Heart right ventricle (tissue), 16 donors: ENCODE measurements around the gene CATSPERZ. TPM values are rescaled to one million over a fixed set of nuclear protein-coding genes. Genes with fewer than 3 reads are reported as not detected.

Experiments used
- ATAC-seq, 8 donors: fragments of 200-7000 bp; cut with Tn5 transposase; one replicate each; pipeline ENCODE4 v1.9.1; 2020; ENCODE audit warnings: mild to moderate bottlenecking in 8 of 8, moderate library complexity in 8 of 8, moderate number of reproducible peaks in 1 of 8
- DNase-seq, 2 donors: peaks; one replicate each; pipeline ENCODE4 v3.0.0-alpha.2; 2020
- H3K27ac ChIP-seq, 10 donors: fragments of 200-600 bp; sonication (generic) in 2 of 10; one replicate each; pipeline versions ENCODE4 v1.5.0 to v1.8.0; 2020 to 2022; ENCODE audit warnings: mild to moderate bottlenecking in 3 of 10
- H3K27me3 ChIP-seq, 7 donors: fragments of 200-600 bp; one replicate each; pipeline ENCODE4 v1.8.0; 2021 to 2022; ENCODE audit warnings: mild to moderate bottlenecking in 2 of 7
- H3K36me3 ChIP-seq, 9 donors: fragments of 200-600 bp; sonication (generic) in 1 of 9; one replicate each; pipeline versions ENCODE4 v1.5.0 to v1.8.0; 2020 to 2022; ENCODE audit warnings: mild to moderate bottlenecking in 2 of 9
- H3K4me1 ChIP-seq, 9 donors: fragments of 200-600 bp; sonication (generic) in 1 of 9; one replicate each; pipeline versions ENCODE4 v1.5.0 to v1.8.0; 2020 to 2022; ENCODE audit warnings: mild to moderate bottlenecking in 4 of 9
- H3K4me3 ChIP-seq, 10 donors: fragments of 200-600 bp; sonication (generic) in 2 of 10; one replicate each; pipeline versions ENCODE4 v1.5.0 to v1.8.0; 2020 to 2022; ENCODE audit warnings: mild to moderate bottlenecking in 7 of 10, moderate library complexity in 2 of 10
- H3K9me3 ChIP-seq, 11 donors: fragments of 200-600 bp in 10 of 11; sonication (generic) in 2 of 11; one replicate each; pipeline versions ENCODE4 v1.5.0 to v1.8.0; 2013 to 2022; ENCODE audit warnings: mild to moderate bottlenecking in 2 of 11, control low read depth in 1 of 11, moderate library complexity in 1 of 11
- CTCF ChIP-seq, 9 donors: fragments of 200-600 bp; sonication (generic) in 2 of 9; IDR thresholded peaks; one replicate each; pipeline versions ENCODE4 v1.5.0 to v1.8.0; 2021 to 2022; ENCODE audit warnings: antibody characterized with exemption in 9 of 9, mild to moderate bottlenecking in 5 of 9, moderate library complexity in 1 of 9
- WGBS, 2 donors: extraction: QIAGEN DNeasy Blood & Tissue Kit; methylation state at CpG; one replicate each; pipeline ENCODE4 v1.1.7; 2013; ENCODE audit warnings: inconsistent platforms in 1 of 2; 5-methylcytosine and 5-hydroxymethylcytosine counted together
- intact Hi-C, 10 donors: fragments of 100-400 bp; cut with DNase I; formaldehyde crosslinking; loops; one replicate each; pipeline versions ENCODE4 v1.11.1 to v1.14.2; 2022
- polyA plus RNA-seq, 2 donors: library from polyadenylated mRNA; stranded (reverse); fragments of 200-250 nt; gene quantifications; one replicate each; pipeline ENCODE4 v1.2.3, GENCODE V29; 2013
- total RNA-seq, 10 donors: library from RNA; stranded (reverse); fragmentation: NEBNext Ultra II Directional in 3 of 10; extraction: Animal tissue kit (Norgen Biotek cat#: 25700) in 3 of 10; gene quantifications; one replicate each; pipeline versions ENCODE4 v1.2.1 to v1.2.4, GENCODE V29; 2021 to 2023
- donor health status: Arrhythmogenic right ventricular cardiomyopathy.
- donor health status: ischemic (EF 13 %, LVEDD 7.1; RV severe dilation, severe dysfunction).
- donor health status: healthy with polysubstance abuse.
- donor health status: DM: no; HTN: yes; CAD: no.
- donor health status: DM: no; HTN: no; CAD: no.
- donor health status: ischemic (EF 25% LVEDD 6.9; RV normal size, moderate dysfunction).
- donor health status: ischemic (EF 25% LVEDD 5.7; RV mildly dilated, moderate dysfunction).
- donor health status: healthy.
- donor health status: DM: yes; HTN: yes; CAD: no.
- donor health status: Ischemic cardiomyopathy.
- donor health status: ischemic (EF 35%, LVEDD 5.7; RV mildly dilated, moderate dysfunction).
- donor health status: nonischemic (EF 11% LVEDD 7.7; RV severe dilation, severe dysfunction).
- donor health status: DM: yes; HTN: yes; CAD: no.
- donor health status: PGD.
- donor health status: ischemic (EF 29% LVEDD 5.4; RV normal size, mild dysfunction).
- donor health status: nonischemic (EF 23%, LVEDD 6.1; RV moderate dilation, normal function).

CATSPERZ gene
- total and polyA plus RNA-seq, 12 donors: 0.10 TPM; not detected in 11

- intact Hi-C loops: loop anchor here in 5 of 10 donors (1.0 to 2.0 kb wide), 3 partner anchors 14 to 20 kb away; partner anchors contain the start of gene ESRRA (in 2 of the 5)
- peaks cover 0 to 6% (median 4%) of the 10 kb centered on the region in 7 donors for H3K27me3 ChIP-seq
- H3K4me1 ChIP-seq: peaks cover 14 to 49% (median 31%) of the 10 kb centered on the region in 9 donors
- peak within 1 kb of the TSS; percentile 84 to 99 (median 95) for H3K27ac ChIP-seq
- H3K9me3 ChIP-seq: no peaks in the 10 kb centered on the region
- peak; percentile 89 for DNase-seq
- peak; percentile 60 to 88 (median 72) for ATAC-seq
- TF ChIP-seq CTCF (IDR thresholded peaks at IDR 0.05): no peak
- peak within 1 kb of the TSS; percentile 39 to 91 (median 74) for H3K4me3 ChIP-seq
- WGBS, 2 donors: 0 to 1% methylated on average over 76 to 102 of the region's 102 CpGs
- H3K36me3 ChIP-seq: peaks cover 0 to 36% (median 0%) of the 10 kb centered on the region in 9 donors
These were observed 14.9 kb upstream of the CATSPERZ start, which contains the start of gene GPR137 for GRCh38 chr11:64284962-64285884. Gene GPR137 (plus strand): TSS chr11:64285848. CDS start chr11:64286525, 677 bp downstream.

GRCh38 chr11:64285885-64286800, 14.0 kb upstream of the CATSPERZ start:
- Histone ChIP-seq H3K36me3 (peaks cover 0 to 30% (median 0%) of the 10 kb centered on the region in 9 donors), H3K9me3 (no peaks in the 10 kb centered on the region), H3K27ac (peak overlapping the region; percentile 84 to 99 (median 95)), H3K4me3 (peak overlapping the region; percentile 39 to 91 (median 74)), H3K27me3 (peaks cover 3 to 16% (median 13%) of the 10 kb centered on the region in 7 donors), H3K4me1 (peaks cover 14 to 48% (median 31%) of the 10 kb centered on the region in 9 donors)
- no peak for DNase-seq
- intact Hi-C loops: loop anchor here in 5 of 10 donors (1.0 to 2.0 kb wide), 3 partner anchors 15 to 19 kb away; partner anchors contain the start of gene ESRRA (in 2 of the 5)
- peak in 3 of 8 donors; percentile 1 to 9 (median 1) for ATAC-seq
- WGBS, 2 donors: 25 to 36% methylated on average over 29 to 40 of the region's 40 CpGs
- TF ChIP-seq CTCF (IDR thresholded peaks at IDR 0.05): no peak

- Histone ChIP-seq H3K36me3 (peaks cover 0 to 23% (median 0%) of the 10 kb centered on the region in 9 donors), H3K4me1 (peaks cover 18 to 46% (median 34%) of the 10 kb centered on the region in 9 donors), H3K4me3 (no peak overlapping the region), H3K27me3 (peaks cover 9 to 22% (median 20%) of the 10 kb centered on the region in 7 donors), H3K27ac (no peak overlapping the region), H3K9me3 (no peaks in the 10 kb centered on the region)
- intact Hi-C loops: no loop called here
- 91 to 92% methylated on average over 9 of the region's 9 CpGs for WGBS, 2 donors
- no peak for TF ChIP-seq CTCF (IDR thresholded peaks at IDR 0.05)
- ATAC-seq (no peak), DNase-seq (no peak)
These were observed 13.4 kb upstream of the CATSPERZ start for GRCh38 chr11:64286801-64287159.
